ENCODE data around the gene PILRA. TPM values are rescaled to one million over a fixed set of nuclear protein-coding genes. Genes with fewer than 3 reads are reported as not detected.

PILRA gene
- total and polyA plus RNA-seq, 10 of the 15 experiments (the other 5 are each of a cell fraction or from before 2014, with no cell fraction given), result 6.6 to 43.3 (median 11.5) TPM

- Histone ChIP-seq H3K79me2 (ENCODE audit: control insufficient read depth, insufficient read depth, low read length) (peaks cover 1% of the 10 kb centered on the region; the same call in 1 of the 2 replicates), H3K4me2 (ENCODE audit: control insufficient read depth, insufficient read depth) (no peak overlapping the region), H4K20me1 (ENCODE audit: control insufficient read depth, insufficient read depth) (no peaks in the 10 kb centered on the region; the same call in 1 of the 2 replicates), H3K27me3 (replicated peaks in 1 of 2; ENCODE audit: control insufficient read depth in 2 of 2, insufficient read depth in 2 of 2, low read length in 1 of 2) (no peaks in the 10 kb centered on the region), H3K27ac (ENCODE audit: control insufficient read depth, insufficient read depth) (no peak overlapping the region), H3K9ac (ENCODE audit: control insufficient read depth, insufficient read depth, low read length) (no peak overlapping the region), H3K4me3 (no peak overlapping the region), H3K4me1 (ENCODE audit: control insufficient read depth, insufficient read depth, low read length) (peaks cover 16% of the 10 kb centered on the region), H3K36me3 (ENCODE audit: control insufficient read depth in 2 of 2, insufficient read depth in 2 of 2, low read length in 1 of 2) (peaks cover 37 to 39% of the 10 kb centered on the region in 2 experiments), H3K9me3 (replicated peaks; ENCODE audit: control insufficient read depth, insufficient read depth, low read length) (no peaks in the 10 kb centered on the region), H2AFZ (ENCODE audit: control insufficient read depth, low read depth, low read length) (no peak overlapping the region)
- FAIRE-seq, result no peak
- no TSS peak for BruUV-seq (replicated peaks)
- ChIA-PET CTCF (interaction anchor here (1.0 to 7.0 kb wide), 3 partner anchors 58 to 216 kb away, joined by 3 to 69 read pairs (median 16); no protein-coding TSS in a partner anchor), RAD21 (ENCODE audit: unreplicated experiment) (interaction anchor here (5.0 kb wide), 1 partner anchor 59 kb away, joined by 15 read pairs; no protein-coding TSS in a partner anchor), SMC1A (ENCODE audit: uncharacterized antibody, unreplicated experiment) (no interaction called here), POLR2A (interaction anchor here (0.6 kb wide), 1 partner anchor 138 kb away, joined by 3 read pairs; no protein-coding TSS in a partner anchor)
- no peak for ATAC-seq
- DNase-seq (ENCODE audit: low read depth, low spot score), result no peak
- intact Hi-C loops (cut with micrococcal nuclease; ENCODE audit: unreplicated experiment) (no loop called here), in situ Hi-C loops (cut with MboI) (no loop called here)
- no peak for TF ChIP-seq MAX (IDR thresholded peaks at IDR 0.05; ENCODE audit: low read depth, low read length)
- TF ChIP-seq FOS (IDR thresholded peaks at IDR 0.05; ENCODE audit: borderline replicate concordance, extremely low read depth, insufficient read length), result no peak
- no peak for TF ChIP-seq PAX5 (IDR thresholded peaks at IDR 0.05; ENCODE audit: borderline replicate concordance, low read depth, low read length)
- no peak for TF ChIP-seq NKRF (conservative IDR thresholded peaks at IDR 0.05)
- TF ChIP-seq USF1 (IDR thresholded peaks at IDR 0.05; ENCODE audit: borderline replicate concordance, extremely low read length, insufficient read depth, low read depth, low read length), result no peak
- no peak for TF ChIP-seq TCF7 (IDR thresholded peaks at IDR 0.05; ENCODE audit: borderline replicate concordance)
- TF ChIP-seq, protein P1, sequence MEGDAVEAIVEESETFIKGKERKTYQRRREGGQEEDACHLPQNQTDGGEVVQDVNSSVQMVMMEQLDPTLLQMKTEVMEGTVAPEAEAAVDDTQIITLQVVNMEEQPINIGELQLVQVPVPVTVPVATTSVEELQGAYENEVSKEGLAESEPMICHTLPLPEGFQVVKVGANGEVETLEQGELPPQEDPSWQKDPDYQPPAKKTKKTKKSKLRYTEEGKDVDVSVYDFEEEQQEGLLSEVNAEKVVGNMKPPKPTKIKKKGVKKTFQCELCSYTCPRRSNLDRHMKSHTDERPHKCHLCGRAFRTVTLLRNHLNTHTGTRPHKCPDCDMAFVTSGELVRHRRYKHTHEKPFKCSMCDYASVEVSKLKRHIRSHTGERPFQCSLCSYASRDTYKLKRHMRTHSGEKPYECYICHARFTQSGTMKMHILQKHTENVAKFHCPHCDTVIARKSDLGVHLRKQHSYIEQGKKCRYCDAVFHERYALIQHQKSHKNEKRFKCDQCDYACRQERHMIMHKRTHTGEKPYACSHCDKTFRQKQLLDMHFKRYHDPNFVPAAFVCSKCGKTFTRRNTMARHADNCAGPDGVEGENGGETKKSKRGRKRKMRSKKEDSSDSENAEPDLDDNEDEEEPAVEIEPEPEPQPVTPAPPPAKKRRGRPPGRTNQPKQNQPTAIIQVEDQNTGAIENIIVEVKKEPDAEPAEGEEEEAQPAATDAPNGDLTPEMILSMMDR (IDR thresholded peaks at IDR 0.05 in 2 of 3, conservative IDR thresholded peaks at IDR 0.05 in 1 of 3; ENCODE audit: control insufficient read depth in 2 of 3, extremely low read depth in 1 of 3, insufficient read depth in 1 of 3, low read depth in 3 of 3, low read length in 3 of 3), result no peak
- TF ChIP-seq, protein P2, sequence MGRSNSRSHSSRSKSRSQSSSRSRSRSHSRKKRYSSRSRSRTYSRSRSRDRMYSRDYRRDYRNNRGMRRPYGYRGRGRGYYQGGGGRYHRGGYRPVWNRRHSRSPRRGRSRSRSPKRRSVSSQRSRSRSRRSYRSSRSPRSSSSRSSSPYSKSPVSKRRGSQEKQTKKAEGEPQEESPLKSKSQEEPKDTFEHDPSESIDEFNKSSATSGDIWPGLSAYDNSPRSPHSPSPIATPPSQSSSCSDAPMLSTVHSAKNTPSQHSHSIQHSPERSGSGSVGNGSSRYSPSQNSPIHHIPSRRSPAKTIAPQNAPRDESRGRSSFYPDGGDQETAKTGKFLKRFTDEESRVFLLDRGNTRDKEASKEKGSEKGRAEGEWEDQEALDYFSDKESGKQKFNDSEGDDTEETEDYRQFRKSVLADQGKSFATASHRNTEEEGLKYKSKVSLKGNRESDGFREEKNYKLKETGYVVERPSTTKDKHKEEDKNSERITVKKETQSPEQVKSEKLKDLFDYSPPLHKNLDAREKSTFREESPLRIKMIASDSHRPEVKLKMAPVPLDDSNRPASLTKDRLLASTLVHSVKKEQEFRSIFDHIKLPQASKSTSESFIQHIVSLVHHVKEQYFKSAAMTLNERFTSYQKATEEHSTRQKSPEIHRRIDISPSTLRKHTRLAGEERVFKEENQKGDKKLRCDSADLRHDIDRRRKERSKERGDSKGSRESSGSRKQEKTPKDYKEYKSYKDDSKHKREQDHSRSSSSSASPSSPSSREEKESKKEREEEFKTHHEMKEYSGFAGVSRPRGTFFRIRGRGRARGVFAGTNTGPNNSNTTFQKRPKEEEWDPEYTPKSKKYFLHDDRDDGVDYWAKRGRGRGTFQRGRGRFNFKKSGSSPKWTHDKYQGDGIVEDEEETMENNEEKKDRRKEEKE (IDR thresholded peaks at IDR 0.05), result no peak
- TF ChIP-seq KLF5 (IDR thresholded peaks at IDR 0.05; ENCODE audit: partially characterized antibody), result no peak
- TF ChIP-seq IRF5 (IDR thresholded peaks at IDR 0.05; ENCODE audit: borderline replicate concordance), result no peak
- TF ChIP-seq, protein P3, sequence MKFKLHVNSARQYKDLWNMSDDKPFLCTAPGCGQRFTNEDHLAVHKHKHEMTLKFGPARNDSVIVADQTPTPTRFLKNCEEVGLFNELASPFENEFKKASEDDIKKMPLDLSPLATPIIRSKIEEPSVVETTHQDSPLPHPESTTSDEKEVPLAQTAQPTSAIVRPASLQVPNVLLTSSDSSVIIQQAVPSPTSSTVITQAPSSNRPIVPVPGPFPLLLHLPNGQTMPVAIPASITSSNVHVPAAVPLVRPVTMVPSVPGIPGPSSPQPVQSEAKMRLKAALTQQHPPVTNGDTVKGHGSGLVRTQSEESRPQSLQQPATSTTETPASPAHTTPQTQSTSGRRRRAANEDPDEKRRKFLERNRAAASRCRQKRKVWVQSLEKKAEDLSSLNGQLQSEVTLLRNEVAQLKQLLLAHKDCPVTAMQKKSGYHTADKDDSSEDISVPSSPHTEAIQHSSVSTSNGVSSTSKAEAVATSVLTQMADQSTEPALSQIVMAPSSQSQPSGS (IDR thresholded peaks at IDR 0.05; ENCODE audit: low read length), result no peak
- TF ChIP-seq CHD1 (IDR thresholded peaks at IDR 0.05; ENCODE audit: low read depth, low read length), result no peak
Measured at GRCh38 chr7:100348805-100349204, 24.5 kb upstream of the PILRA start.
